ENCODE results near the gene SLC2A13.

DNA sequence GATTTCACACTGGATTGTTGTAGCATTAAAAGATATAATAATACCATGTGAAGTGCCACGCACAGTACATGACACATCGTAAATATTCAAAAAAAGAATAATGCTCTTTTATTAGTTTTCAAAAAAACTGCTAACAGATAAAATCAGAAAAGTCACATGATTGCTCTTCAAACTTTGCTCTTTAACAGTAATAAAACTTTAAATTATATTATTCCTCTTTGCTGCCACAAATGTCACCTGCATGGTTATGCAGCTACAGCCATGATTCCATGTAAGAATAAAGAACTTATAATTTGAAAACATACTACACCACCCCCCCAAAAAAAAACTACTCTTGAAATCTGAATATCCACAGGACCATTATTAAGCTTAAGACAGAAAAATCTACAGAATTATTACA lies 90.0 kb downstream of the SLC2A13 start:
- TF ChIP-seq, protein P1, sequence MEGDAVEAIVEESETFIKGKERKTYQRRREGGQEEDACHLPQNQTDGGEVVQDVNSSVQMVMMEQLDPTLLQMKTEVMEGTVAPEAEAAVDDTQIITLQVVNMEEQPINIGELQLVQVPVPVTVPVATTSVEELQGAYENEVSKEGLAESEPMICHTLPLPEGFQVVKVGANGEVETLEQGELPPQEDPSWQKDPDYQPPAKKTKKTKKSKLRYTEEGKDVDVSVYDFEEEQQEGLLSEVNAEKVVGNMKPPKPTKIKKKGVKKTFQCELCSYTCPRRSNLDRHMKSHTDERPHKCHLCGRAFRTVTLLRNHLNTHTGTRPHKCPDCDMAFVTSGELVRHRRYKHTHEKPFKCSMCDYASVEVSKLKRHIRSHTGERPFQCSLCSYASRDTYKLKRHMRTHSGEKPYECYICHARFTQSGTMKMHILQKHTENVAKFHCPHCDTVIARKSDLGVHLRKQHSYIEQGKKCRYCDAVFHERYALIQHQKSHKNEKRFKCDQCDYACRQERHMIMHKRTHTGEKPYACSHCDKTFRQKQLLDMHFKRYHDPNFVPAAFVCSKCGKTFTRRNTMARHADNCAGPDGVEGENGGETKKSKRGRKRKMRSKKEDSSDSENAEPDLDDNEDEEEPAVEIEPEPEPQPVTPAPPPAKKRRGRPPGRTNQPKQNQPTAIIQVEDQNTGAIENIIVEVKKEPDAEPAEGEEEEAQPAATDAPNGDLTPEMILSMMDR (conservative IDR thresholded peaks at IDR 0.05 in 1 of 2, IDR thresholded peaks at IDR 0.05 in 1 of 2; ENCODE audit: low read depth in 1 of 2, low read length in 2 of 2): no peak
- TF ChIP-seq EZH2 (IDR thresholded peaks at IDR 0.05; ENCODE audit: low read length, missing control alignments): no peak
